D721Med (cell line): ENCODE results near the gene EHMT1.

Experiments
- DNase-seq: peaks from one replicate; pipeline ENCODE4 v3.0.0; 2011; ENCODE audit warnings: low spot score; ENCODE audit not compliant: insufficient read length
- FAIRE-seq: peaks from 2 replicates; lab custom pipeline; 2011; peaks lifted over from hg19 to GRCh38; lab: Jason Lieb, UNC
- CTCF ChIP-seq: IDR thresholded peaks from 2 replicates; pipeline ENCODE4 v1.5.1; 2012; ENCODE audit warnings: mild to moderate bottlenecking, control low read depth; ENCODE audit not compliant: insufficient read depth; ENCODE audit errors: missing control alignments

The EHMT1 gene

GRCh38 chr9:137705443-137705863 lies 86.6 kb downstream of the EHMT1 start:
- no peak for DNase-seq
- no peak for FAIRE-seq
- TF ChIP-seq CTCF: no peak

- DNase-seq (no peak), FAIRE-seq (no peak)
- no peak for TF ChIP-seq CTCF
Observed at GRCh38 chr9:137705906-137706305, 87.1 kb downstream of the EHMT1 start.

- FAIRE-seq: no peak
Observed at GRCh38 chr9:137707361-137707760, 88.6 kb downstream of the EHMT1 start.

GRCh38 chr9:137708590-137709284 lies 89.9 kb downstream of the EHMT1 start:
- no peak for TF ChIP-seq CTCF
- no peak for DNase-seq
- FAIRE-seq: no peak

More at GRCh38 chr9:137707361-137707760, 88.6 kb downstream of the EHMT1 start:
- no peak for DNase-seq
- TF ChIP-seq CTCF: no peak

GRCh38 chr9:137709411-137710101 lies 90.8 kb downstream of the EHMT1 start:
- DNase-seq (no peak), FAIRE-seq (no peak)
- no peak for TF ChIP-seq CTCF

GRCh38 chr9:137710704-137711103 lies 91.9 kb downstream of the EHMT1 start:
- no peak for TF ChIP-seq CTCF
- DNase-seq (no peak), FAIRE-seq (no peak)

- DNase-seq (no peak), FAIRE-seq (no peak)
- no peak for TF ChIP-seq CTCF
Observed at GRCh38 chr9:137711678-137712105, 92.9 kb downstream of the EHMT1 start.
